Measurements from ENCODE around the gene ALG1.
A peak's percentile ranks its signal among the peaks of the same experiment; 100 is the strongest.

The ALG1 gene, protein sequence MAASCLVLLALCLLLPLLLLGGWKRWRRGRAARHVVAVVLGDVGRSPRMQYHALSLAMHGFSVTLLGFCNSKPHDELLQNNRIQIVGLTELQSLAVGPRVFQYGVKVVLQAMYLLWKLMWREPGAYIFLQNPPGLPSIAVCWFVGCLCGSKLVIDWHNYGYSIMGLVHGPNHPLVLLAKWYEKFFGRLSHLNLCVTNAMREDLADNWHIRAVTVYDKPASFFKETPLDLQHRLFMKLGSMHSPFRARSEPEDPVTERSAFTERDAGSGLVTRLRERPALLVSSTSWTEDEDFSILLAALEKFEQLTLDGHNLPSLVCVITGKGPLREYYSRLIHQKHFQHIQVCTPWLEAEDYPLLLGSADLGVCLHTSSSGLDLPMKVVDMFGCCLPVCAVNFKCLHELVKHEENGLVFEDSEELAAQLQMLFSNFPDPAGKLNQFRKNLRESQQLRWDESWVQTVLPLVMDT

DNA sequence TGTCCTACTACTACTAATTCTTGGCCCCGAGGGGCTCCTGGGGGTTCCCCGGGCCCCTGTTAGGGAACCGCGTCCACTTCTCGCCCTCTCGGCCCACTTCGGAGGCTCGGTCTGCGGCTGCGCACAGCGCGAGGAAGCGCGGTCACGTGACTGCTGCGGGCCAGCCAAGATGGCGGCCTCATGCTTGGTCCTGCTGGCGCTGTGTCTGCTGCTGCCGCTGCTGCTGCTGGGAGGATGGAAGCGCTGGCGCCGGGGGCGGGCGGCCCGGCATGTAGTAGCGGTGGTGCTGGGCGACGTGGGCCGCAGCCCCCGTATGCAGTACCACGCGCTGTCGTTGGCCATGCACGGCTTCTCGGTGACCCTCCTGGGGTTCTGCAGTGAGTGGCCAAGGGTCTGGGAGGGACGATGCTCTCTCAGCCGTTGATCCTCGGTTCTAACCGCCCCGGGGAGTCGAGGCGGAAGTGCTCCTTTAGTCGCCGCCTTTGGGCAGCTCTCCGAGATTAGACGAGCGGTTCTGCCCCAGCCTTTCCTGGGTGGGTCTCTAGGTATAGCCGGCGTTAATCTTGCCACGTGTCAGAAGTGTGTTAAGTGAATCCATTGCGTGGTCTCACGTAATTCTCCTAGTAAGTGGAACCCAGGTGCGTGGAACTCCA lies at the start of gene ALG1:
ALG1 (plus strand) TSS at position 163 of the 653 bp plus-strand sequence; CDS start at position 170, 7 bp downstream.
- peak; percentile 70 for DNase-seq (ENCODE audit: low read depth, low spot score)

DNA sequence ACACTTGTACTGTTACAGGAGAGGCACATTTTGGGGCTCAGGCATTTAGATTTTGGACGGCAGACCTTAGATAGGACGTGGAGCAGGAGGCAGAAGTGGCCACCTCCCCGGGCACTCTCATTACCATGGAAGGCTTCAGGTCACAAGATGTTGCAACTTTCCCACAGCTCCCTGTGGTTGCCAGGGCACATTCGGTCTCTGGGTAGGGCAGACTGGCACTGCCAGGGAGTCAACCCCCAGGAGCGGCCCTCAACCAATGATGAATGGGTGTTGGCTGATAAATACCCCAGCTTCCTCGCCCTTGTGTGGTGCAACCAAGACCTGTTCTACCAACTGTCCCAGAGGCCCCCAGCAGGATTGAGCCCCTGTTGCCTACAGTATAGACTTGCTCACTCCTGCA lies 49.1 kb upstream of the ALG1 start:
- no peak for DNase-seq (ENCODE audit: low read depth, low spot score)

DNA sequence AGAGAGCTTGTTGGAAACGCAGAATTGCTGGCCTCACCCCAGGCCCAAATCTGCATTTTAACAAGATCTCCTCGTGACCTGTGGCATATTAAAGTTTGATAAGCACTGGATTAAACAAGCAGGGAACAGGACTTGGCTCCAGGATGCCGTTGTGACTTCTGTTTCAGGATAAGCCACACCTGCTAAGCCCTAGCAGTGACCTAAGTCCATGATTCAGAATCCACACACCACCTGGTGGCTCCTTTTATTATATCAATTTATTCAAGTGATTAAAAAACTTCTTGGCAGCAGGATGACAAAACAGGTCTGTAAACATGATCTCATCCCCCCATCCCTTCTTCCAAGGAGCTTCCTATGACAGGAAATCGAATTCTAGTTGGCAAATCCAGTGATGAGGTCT lies 47.0 kb upstream of the ALG1 start:
- no peak for DNase-seq (ENCODE audit: low read depth, low spot score)

DNA sequence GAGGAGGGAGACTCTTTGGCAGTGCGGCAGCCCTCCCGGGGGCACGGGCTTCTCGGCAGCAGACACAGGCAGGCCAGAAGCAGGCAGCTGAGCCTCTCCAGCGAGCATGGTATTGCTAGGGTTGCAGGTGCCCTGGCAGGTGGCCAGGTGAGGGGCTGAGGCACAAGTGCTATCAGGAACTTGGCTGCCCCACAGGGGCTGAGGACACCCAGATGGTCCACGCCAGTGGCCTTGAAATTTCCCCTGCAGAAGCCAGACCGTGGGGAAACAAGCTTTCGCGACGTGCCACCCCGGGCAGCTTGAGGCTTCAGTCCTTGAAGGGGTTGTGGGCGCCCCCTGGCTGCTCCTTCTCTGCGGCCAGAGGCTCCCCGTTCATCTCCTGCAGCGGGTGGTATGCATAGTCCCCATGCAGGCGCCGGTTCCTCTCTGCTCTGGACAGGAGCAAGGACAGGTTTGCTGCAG lies 46.4 kb upstream of the ALG1 start:
- no peak for DNase-seq (ENCODE audit: low read depth, low spot score)

DNA sequence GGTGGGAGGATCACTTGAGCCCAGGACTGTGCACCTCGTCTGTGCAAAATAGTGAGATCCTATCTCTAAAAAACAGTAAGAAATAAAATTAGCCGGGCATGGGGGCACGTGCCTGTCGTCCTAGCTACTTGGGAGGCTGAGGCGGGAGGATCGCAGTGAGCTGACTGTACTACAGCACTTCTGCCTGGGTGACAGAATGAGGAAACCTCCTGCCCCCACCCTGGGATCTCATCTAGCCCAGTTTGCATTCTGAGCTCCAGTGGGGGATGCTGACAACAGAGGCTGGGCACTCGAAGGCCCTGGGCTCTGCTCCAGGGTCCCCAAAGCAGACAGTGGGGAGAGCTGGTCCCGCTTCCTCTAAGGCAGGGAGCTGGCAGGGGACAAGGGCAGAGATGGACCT lies 45.0 kb upstream of the ALG1 start:
- DNase-seq (ENCODE audit: low read depth, low spot score), result no peak

DNA sequence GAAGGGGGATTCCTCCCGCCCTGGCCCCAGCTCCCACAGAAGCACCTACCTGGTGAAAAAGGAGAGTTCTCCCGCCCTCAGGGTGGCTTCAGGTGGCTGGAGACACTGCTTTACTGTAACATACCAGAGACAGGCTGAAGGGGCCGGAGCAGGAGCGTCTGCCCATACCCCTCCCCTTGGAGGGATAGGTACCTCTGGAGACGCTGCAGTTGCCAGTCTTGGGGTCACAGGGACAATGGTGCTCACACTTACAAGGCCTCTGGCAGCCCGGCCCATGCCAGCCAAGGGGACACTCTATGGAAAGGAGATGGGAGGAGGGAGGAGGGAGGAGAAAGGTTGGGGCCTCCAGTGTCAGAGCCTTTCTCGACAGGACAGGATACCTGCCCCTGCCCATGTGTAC lies 44.6 kb upstream of the ALG1 start:
- no peak for DNase-seq (ENCODE audit: low read depth, low spot score)

DNA sequence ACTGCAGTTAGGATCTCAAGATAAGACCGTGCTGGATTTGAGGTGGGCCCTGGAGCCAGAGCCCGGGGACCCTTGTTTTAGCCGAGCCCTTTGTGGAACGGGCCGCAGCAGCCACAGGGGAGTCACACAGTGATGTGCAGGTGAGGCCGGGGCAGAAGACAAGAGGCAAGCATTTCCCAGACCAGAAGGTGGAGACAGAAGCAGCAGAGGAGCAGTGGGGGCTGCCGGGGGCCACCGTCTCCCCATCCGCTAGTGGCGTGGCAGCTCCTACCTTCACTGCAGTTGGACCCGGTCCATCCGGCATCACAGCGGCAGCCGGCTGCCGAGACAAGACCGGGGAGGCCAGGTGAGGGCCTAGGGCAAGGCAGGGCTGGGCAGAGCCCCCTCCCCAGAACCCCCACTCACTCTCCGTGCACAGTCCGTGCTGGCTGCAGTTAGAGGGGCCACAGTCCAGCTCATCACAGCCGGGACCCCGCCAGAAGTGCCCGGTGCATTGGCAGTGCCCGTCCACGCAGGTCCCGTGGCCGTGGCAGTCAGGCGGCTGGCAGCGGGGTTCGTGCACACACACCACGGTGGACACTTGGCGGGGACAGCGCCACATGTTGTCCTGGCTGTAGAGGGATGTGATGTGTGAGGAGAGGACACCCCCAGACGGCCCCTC lies 43.9 kb upstream of the ALG1 start:
- no peak for DNase-seq (ENCODE audit: low read depth, low spot score)

DNA sequence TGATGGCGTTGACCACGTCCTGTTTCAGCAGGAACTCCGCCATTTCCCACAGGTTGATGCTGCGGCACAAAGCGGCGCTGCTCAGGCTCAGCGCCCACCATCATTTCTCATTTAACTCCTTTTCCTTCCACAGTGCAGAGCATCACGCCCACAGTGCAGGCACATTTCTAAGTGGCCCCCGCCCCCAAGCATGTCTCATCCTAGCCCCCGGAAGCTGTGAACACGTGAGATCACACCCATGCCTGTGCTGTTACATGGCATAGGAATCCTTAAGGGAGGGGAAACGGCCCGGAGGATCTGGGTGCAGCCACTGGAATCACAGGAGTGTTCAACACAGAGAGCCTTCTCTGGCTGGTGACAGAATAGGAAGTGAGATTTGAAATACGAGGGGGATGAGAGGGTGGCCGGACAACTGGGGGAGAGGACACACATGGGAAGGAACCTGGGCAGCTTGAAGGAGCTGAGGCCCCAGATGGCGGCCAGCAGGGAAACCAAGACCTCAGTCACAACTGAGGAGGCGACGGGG lies 42.6 kb upstream of the ALG1 start:
- DNase-seq (ENCODE audit: low read depth, low spot score), result no peak

DNA sequence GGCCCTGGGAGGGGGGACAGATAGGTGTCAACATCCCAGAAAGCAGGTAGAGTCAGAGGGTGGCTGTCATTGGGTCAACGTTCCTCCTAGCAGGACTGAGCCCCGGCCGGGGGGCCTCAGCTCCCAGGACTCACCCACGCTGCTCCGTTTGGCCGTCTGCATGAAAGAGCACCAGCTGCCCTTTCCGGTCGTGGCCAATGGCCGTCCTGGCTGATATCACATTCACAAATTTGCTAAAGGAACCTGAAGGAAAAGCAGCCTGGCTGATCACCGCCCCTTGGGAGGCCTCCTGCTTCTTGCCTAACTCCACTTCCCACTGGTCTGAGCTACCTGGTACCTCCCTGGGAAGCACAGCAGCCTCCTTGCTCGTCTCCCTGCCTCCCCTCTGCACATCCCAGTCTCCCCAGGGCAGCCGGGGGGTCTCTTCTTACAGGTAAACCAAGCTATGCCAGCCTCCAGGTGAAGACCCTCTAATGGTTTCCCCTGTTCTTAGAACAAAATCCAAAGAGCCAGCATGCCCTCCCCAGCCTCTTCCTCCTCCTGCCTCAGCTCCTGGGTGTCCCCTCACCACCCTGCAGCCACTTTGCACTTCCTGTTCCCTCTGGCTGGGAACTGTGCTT lies 41.3 kb upstream of the ALG1 start:
- DNase-seq (ENCODE audit: low read depth, low spot score), result no peak

DNA sequence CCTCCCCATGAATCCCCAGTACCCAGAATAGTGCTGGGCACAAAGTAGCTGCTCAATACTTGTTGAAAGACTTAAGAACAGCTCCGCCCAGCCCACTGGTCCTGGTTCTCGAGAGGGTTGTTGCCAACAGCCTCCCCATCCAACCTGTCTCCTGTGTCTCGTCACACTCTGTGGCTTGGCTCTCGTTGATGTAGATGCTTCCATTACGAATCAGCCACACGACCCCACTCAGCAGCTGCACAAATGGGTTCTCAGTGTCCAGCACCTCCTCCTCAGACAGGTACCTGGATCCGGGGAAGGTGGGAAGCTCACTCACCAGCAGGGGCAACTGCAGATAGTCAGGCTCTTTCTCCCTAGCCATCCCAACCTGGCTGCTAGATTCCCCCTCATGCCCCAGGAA lies 40.0 kb upstream of the ALG1 start:
- DNase-seq (ENCODE audit: low read depth, low spot score), result no peak

DNA sequence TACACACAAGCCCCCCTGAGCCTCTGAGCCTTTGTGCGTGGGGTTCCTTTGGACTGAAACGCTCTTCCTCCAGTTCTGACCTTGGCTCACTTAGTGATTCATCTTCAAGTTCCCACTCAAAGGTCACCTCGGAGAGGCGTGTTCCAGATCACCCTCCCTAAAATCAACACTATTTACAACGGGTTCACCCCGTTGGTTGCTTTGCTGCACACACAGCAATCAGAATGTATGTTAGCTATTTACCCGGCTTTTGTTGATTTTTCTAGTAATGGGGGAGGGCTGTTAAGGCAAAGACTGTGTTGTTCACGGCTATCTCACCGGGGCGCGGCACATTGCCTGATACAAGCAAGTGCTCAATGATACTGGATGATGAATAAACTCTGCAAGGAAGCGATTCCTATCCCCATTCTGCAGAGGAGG lies 38.9 kb upstream of the ALG1 start:
- no peak for DNase-seq (ENCODE audit: low read depth, low spot score)

DNA sequence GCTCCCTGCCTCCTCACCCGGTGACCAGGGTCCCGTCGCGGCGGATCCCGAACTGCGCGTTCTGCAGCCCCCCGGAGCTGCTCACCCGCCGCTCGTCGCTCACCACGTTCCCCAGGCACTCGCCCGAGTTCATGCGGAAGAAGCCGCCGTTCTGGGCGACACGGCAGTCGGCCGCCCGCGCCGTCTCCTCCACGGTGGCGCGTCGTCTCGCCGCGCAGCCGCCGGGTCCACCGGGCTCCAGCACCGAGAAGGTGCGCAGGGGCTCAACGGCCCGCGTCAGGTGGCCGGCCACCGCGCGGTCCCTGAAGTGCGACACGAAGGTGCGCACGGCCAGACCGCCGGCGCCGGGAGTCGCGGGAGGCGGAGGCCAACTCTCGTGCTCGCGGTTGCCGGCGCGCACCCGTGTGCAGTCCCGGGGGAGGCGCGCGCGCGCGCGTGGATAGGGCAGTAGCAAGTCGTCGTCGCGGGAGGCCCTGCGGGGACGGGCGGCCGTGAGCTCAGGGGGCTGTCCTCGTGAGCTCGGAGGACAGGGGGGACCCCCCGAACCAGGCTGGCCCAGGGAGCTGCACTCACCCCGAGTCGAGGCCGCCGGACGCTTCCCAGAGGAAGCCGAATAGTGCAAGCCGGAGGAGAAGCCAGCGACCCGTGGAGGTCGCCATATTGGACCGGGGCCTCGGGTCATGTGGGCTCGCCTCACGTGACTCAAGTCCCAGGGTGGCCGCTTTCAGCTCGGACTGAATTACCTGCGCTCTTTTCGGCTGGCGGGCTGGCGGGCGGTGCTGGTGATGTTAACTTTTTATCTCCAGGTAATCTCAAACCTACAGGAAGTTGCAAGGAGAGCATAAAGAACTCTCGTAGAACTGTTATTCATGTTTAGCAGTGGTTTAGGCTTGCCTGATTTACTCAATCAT lies 38.1 kb upstream of the ALG1 start, which contains the start of gene NAGPA:
NAGPA (minus strand) TSS at position 680 of the 911 bp plus-strand sequence; CDS start at position 659, 21 bp downstream.
- peak; percentile 63 for DNase-seq (ENCODE audit: low read depth, low spot score)

DNA sequence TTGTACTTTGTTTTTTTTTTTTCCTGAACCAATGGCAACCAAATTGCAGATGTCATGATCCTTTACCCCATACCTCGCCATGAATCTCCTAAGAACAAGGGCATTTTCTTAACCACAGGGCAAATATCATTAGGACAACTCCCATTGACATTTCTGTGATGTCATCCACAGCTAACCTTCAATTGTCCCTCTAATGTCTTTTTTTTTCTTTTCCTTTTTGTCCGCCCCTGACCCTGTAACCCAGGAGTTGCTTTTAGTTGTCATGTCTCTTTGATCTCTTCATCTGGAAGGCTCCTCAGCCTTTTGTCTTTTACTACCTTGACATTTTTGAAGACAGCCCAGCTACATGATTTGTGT lies 37.5 kb upstream of the ALG1 start:
- no peak for DNase-seq (ENCODE audit: low read depth, low spot score)

DNA sequence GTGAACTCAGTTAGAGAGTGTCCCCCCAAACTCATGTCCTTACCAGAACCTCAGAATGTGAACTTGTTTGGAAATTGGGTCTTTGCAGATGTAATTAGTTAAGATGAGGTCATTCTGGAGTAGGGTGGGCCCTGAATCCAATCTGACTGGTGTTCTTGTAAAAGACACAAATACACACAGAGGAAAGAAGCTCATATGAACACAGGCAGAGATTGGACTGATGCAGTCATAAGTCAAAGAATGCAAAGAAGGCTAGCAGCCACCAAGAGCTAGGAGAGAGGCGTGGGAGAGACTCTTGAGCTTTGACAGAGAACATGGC lies 35.8 kb upstream of the ALG1 start:
- DNase-seq (ENCODE audit: low read depth, low spot score), result no peak

DNA sequence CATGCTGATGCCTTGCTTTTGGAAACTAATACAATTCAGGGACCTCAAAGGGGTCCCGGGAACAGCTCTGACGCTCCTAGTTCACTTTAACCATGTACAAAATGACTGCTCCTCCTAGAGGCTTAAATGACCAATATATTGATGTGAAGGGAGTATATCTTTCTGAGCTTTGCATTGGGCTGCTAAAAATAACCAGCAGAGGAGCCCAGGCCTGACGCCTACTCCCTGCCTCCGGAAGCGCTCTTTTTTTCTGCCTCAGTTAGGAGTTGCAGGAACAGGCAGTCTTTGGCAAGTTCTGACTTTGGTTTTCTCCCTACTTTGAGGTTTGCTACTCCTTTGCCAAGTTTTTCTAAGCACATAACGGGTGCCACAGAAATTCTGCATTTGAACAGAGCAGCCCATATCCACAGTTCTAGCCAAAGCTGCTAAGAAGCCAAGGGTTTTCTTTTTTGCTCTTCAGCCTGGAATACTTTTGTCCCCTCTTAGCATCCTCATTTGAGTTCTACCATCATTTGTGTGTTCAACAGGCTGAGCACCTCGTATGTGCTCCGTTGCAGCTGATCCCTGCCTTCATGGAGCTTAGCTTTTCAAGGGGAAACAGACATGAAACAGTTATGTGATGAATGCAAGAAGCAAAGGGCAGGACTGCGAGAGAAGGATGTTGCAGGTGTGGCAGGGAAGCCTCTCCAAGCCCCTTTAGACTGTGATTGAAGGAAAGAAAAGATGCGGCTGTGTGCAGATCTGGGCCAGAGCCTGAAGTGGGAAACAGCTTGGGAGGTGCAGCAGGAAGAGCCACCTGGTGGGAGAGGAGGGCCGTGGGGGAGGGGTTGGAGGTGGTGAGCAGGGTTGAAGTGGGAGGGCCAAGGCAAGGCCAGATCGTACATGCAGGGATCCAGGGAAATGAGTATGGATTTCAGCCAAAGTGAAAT lies 35.2 kb upstream of the ALG1 start:
- no peak for DNase-seq (ENCODE audit: low read depth, low spot score)

DNA sequence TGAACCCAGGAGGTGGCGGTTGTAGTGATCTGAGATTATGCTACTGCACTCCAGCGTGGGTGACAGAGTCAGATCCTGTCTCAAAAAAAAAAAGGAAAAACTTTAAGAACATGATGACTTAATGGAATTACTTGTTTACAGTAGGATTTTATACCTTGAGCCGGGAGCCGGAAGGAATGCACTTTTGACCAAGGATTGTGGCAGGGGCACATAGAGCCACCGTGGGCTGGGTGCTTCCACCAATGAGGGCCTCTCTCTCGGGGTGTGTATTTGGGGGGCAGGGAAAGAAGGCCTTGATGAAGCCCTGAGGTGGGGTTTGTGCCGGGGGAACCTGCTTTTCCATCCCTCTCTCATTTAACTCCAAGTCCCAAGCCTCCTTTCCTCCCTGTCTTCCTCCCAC lies 31.2 kb upstream of the ALG1 start:
- DNase-seq (ENCODE audit: low read depth, low spot score), result no peak

DNA sequence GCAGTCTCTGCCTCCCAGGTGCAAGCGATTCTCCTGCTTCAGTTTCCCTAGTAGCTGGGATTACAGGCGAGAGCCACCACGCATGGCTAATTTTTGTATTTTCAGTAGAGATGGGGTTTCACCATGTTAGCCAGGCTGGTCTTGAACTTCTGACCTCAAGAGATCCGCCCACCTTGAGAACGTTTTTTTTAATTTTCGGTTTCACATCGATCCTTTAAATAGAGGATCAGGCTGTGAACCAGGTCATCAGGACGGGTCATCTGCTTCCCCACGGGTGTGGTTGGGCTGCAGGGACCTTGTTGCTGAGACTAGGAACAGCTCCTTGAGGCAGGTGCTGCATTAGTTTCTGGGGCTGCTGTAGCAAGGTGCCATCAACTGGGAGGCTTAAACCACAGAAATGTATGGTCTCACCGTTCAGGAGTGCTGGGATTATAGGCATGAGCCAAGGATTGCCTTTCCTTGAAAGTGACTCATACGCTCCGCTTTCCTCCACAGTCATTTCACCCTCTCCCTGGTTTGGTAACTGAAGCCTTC lies 30.0 kb upstream of the ALG1 start:
- no peak for DNase-seq (ENCODE audit: low read depth, low spot score)

DNA sequence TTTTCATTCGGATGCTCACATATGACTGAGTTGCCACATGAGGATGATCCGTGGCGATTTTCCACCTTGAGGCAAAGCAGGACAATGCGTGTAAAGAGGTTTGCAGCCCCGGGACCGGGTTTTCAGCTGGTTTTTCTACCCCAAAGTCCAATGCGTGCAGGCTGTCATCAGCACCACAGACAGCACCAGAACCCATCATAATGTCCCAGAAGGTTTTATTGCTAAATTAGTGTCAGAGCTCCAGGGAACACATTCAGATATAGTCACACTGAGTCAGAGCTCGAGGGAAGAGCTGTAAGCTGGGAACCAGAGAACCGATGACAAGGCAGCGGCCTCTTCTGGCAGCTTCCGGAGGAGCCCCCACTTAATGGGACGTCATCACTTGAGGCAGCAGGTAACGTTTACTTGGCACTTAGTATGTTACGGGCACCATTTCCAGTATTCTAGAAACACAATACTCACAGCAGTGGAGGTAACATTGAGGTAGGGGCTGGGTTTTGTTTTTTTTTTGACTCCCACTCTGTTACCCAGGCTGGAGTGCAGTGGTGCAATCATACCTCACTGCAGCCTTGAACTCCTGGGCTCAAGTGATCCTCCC lies 29.0 kb upstream of the ALG1 start:
- DNase-seq (ENCODE audit: low read depth, low spot score), result no peak

DNA sequence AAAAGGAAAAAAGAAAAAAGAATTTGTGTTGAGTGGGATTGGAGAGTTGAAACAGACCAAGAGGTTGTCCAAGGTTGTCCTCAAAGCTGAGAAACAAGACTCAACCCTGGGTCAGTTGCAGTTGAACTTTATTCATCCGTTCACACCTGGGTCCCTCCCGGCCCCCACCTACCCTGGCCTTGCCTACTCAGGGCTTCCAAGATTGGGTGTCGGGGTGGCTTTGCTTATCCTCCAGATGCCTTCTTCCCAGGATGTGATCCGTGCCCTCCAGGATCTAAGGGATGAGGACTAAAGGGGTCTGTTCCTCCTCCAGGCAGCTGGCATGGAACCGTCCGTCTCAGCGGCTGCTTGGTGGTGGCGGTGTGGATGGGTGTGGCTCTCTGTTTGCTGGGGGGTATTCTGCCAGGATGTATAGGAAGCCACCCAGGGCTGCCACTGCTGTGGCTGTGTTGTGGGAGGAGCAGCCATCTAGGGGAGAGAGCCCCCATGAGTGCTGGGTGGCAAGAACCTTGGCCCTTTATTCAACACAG lies 27.6 kb upstream of the ALG1 start:
- DNase-seq (ENCODE audit: low read depth, low spot score), result no peak
